ENCODE results near the gene PSRC1.

GRCh38 chr1:109250454-109251276 is 32.3 kb downstream of the PSRC1 start:
- TF ChIP-seq EZH2phosphoT487 (IDR thresholded peaks at IDR 0.05; ENCODE audit: low read depth) (no peak), CTCF (IDR thresholded peaks at IDR 0.05; ENCODE audit: low read depth, low read length) (no peak)
